Tibial artery (tissue), 4 donors: ENCODE results near the gene ZNF444.
"Not testable (repeated sequence)": the region's sequence is repeated elsewhere in the genome, so short reads cannot be mapped to it uniquely, and the experiment has no call there.

Experiments used
- DNase-seq, 2 donors: peaks; one replicate each; pipeline ENCODE4 v3.0.0-alpha.2; 2019
- H3K27ac ChIP-seq, 2 donors: fragments of 200-600 bp; sonication (generic) in 1 of 2; 1 replicate in 1 of 2; 2 replicates in 1 of 2; pipeline ENCODE4 v1.5.1; 2018 to 2019; ENCODE audit warnings: mild to moderate bottlenecking in 1 of 2
- H3K27me3 ChIP-seq, 2 donors: fragments of 200-600 bp; sonication (generic) in 1 of 2; one replicate each; pipeline versions ENCODE4 v1.5.1 to v1.6.0; 2016 to 2019
- H3K36me3 ChIP-seq, 3 donors: fragments of 200-600 bp; sonication (generic) in 2 of 3; one replicate each; pipeline ENCODE4 v1.5.1; 2016 to 2019; ENCODE audit warnings: mild to moderate bottlenecking in 2 of 3
- H3K4me1 ChIP-seq, 4 donors: fragments of 200-600 bp; sonication (generic) in 2 of 4; 1 replicate in 3 of 4; 2 replicates in 1 of 4; pipeline ENCODE4 v1.5.1; 2016 to 2019
- H3K4me3 ChIP-seq, 2 donors: fragments of 200-600 bp; sonication (generic) in 1 of 2; 1 replicate in 1 of 2; 2 replicates in 1 of 2; pipeline ENCODE4 v1.5.1; 2018 to 2019; ENCODE audit warnings: mild to moderate bottlenecking in 2 of 2
- H3K9me3 ChIP-seq, 3 donors: fragments of 200-600 bp; sonication (generic) in 1 of 3; one replicate each; pipeline ENCODE4 v1.5.1; 2016 to 2019
- intact Hi-C: fragments of 100-400 bp; cut with DNase I; formaldehyde crosslinking; loops from one replicate; pipeline ENCODE4 v1.15.0; 2023; ENCODE audit warnings: low total_unique reads
- TF ChIP-seq, protein P1 (sequence below), 2 experiments: fragments of 200-600 bp in 1 of 2; fragments of 450-650 bp in 1 of 2; IDR thresholded peaks; one replicate each; pipeline ENCODE4 v1.5.1; 2017 to 2019; ENCODE audit warnings: antibody characterized with exemption in 2 of 2, mild to moderate bottlenecking in 1 of 2, moderate library complexity in 1 of 2

Gene ZNF444

GRCh38 chr19:56163097-56163496 is 22.0 kb downstream of the ZNF444 start:
- Histone ChIP-seq H3K27me3 (no peaks in the 10 kb centered on the region), H3K4me1 (no peaks in the 10 kb centered on the region), H3K36me3 (peaks cover 23 to 37% (median 33%) of the 10 kb centered on the region in 3 donors), H3K27ac (no peak overlapping the region), H3K4me3 (no peak overlapping the region), H3K9me3 (no peaks in the 10 kb centered on the region)
- intact Hi-C loops = no loop called here
- DNase-seq = no peak
- TF ChIP-seq, protein P1, sequence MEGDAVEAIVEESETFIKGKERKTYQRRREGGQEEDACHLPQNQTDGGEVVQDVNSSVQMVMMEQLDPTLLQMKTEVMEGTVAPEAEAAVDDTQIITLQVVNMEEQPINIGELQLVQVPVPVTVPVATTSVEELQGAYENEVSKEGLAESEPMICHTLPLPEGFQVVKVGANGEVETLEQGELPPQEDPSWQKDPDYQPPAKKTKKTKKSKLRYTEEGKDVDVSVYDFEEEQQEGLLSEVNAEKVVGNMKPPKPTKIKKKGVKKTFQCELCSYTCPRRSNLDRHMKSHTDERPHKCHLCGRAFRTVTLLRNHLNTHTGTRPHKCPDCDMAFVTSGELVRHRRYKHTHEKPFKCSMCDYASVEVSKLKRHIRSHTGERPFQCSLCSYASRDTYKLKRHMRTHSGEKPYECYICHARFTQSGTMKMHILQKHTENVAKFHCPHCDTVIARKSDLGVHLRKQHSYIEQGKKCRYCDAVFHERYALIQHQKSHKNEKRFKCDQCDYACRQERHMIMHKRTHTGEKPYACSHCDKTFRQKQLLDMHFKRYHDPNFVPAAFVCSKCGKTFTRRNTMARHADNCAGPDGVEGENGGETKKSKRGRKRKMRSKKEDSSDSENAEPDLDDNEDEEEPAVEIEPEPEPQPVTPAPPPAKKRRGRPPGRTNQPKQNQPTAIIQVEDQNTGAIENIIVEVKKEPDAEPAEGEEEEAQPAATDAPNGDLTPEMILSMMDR (IDR thresholded peaks at IDR 0.05) = no peak

GRCh38 chr19:56167064-56167578 is 26.0 kb downstream of the ZNF444 start:
- TF ChIP-seq, protein P1 (IDR thresholded peaks at IDR 0.05) = no peak
- Histone ChIP-seq H3K27me3 (no peaks in the 10 kb centered on the region), H3K4me3 (no peak overlapping the region), H3K9me3 (no peaks in the 10 kb centered on the region), H3K27ac (no peak overlapping the region), H3K4me1 (no peaks in the 10 kb centered on the region), H3K36me3 (no peaks in the 10 kb centered on the region)
- intact Hi-C loops = no loop called here
- DNase-seq = no peak

DNA sequence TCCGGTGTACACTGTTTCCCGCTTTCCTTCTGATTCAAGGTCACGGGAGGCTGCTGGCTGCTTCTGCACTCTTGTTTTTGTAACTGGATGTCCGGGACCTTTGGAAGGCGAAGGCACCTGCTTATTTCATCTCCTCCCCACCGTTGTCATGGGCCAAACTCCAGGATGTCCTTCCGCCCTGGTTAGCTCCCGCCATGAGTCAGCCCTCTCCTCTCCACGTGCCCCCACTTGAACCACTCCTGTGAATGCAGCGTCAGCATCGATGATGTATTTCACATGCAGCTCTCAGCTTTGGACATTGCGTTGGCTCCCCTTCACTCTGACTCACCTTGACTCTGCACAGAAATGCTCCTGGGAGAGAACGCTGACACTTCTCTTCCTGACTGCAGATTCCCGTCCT is 29.2 kb downstream of the ZNF444 start:
- H3K27ac ChIP-seq = no peak overlapping the region
- no peaks in the 10 kb centered on the region for H3K9me3 ChIP-seq
- intact Hi-C loops = loop anchor here (5.0 kb wide), 1 partner anchor 88 kb away; no protein-coding TSS in a partner anchor
- no peaks in the 10 kb centered on the region for H3K36me3 ChIP-seq
- DNase-seq = no peak
- peaks cover 0 to 17% of the 10 kb centered on the region in 2 donors for H3K27me3 ChIP-seq
- TF ChIP-seq, protein P1 (IDR thresholded peaks at IDR 0.05) = no peak
- H3K4me1 ChIP-seq = no peaks in the 10 kb centered on the region
- no peak overlapping the region for H3K4me3 ChIP-seq

- TF ChIP-seq, protein P1 (IDR thresholded peaks at IDR 0.05) = no peak
- no peaks in the 10 kb centered on the region for H3K36me3 ChIP-seq
- H3K27me3 ChIP-seq = peaks cover 0 to 31% of the 10 kb centered on the region in 2 donors
- no peak overlapping the region for H3K27ac ChIP-seq
- intact Hi-C loops = loop anchor here (5.0 kb wide), 1 partner anchor 92 kb away; no protein-coding TSS in a partner anchor
- DNase-seq = no peak
- no peak overlapping the region for H3K4me3 ChIP-seq
- H3K9me3 ChIP-seq = no peaks in the 10 kb centered on the region
- H3K4me1 ChIP-seq = no peaks in the 10 kb centered on the region
Measured at GRCh38 chr19:56174086-56174485, 33.0 kb downstream of the ZNF444 start.

DNA sequence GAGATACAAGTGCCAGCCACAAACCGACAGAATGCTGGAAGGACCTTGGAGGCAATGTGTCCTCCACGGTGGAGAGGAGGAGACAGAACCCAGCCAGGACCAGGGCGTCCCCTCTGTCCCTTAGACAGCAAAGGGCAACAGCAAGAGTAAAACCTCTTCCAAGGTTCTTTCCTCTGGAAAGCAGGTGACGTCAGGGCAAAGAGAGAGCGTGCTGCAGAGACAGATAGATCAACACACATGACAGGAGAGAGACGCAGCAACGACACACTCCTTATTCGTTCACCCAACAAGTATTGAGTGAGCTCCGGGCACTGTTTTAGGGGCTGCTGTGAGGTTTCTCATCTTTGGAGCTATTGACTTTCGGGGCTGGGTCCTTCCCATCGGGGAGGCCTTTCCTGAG is 33.5 kb downstream of the ZNF444 start:
- Histone ChIP-seq H3K4me3 (no peak overlapping the region), H3K36me3 (no peaks in the 10 kb centered on the region), H3K27me3 (peaks cover 0 to 31% of the 10 kb centered on the region in 2 donors), H3K4me1 (no peaks in the 10 kb centered on the region), H3K9me3 (no peaks in the 10 kb centered on the region), H3K27ac (no peak overlapping the region)
- TF ChIP-seq, protein P1 (IDR thresholded peaks at IDR 0.05) = no peak
- intact Hi-C loops = loop anchor here (5.0 kb wide), 1 partner anchor 92 kb away; no protein-coding TSS in a partner anchor
- no peak for DNase-seq

DNA sequence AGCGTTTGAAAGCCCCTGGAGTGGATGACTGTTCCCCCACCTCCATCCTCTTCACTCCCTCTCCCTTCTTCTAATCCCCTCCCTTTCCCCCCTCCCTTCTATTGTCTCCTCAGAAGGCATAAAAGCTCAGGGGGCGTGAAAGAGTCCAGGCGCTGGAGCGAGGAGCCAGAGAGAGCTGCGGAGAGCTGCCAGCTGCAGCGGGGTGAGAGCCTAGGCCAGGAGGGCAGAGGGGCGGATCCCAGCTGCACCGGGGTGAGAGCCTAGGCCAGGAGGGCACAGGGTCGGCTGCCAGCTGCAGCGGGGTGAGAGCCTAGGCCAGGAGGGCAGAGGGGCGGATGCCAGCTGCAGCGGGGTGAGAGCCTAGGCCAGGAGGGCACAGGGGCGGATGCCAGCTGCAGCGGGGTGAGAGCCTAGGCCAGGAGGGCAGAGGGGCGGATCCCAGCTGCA is 34.8 kb downstream of the ZNF444 start, which contains the start of gene GALP:
Gene GALP, plus strand, starts transcription at position 148 of the 447 bp plus-strand sequence. CDS start 1,101 bp downstream, outside the sequence.
- H3K9me3 ChIP-seq, H3K27ac ChIP-seq, H3K36me3 ChIP-seq, H3K4me3 ChIP-seq, intact Hi-C loops, DNase-seq, H3K4me1 ChIP-seq: not testable (repeated sequence)
- peaks cover 0 to 31% of the 10 kb centered on the region in 2 donors for H3K27me3 ChIP-seq

- intact Hi-C loops, H3K36me3 ChIP-seq, H3K27ac ChIP-seq, H3K4me3 ChIP-seq, DNase-seq, H3K9me3 ChIP-seq, H3K4me1 ChIP-seq: not testable (repeated sequence)
- H3K27me3 ChIP-seq = peaks cover 0 to 31% of the 10 kb centered on the region in 2 donors
Measured at GRCh38 chr19:56176310-56176709, 35.2 kb downstream of the ZNF444 start.
